Measurements from ENCODE around the gene EMSY. TPM values are rescaled to one million over a fixed set of nuclear protein-coding genes. Genes with fewer than 3 reads are reported as not detected.

EMSY gene
- total and polyA plus RNA-seq, 2 of the 13 experiments (the other 11 are each of a cell fraction or from before 2014, with no cell fraction given) = 11.6 to 18.5 TPM

DNA sequence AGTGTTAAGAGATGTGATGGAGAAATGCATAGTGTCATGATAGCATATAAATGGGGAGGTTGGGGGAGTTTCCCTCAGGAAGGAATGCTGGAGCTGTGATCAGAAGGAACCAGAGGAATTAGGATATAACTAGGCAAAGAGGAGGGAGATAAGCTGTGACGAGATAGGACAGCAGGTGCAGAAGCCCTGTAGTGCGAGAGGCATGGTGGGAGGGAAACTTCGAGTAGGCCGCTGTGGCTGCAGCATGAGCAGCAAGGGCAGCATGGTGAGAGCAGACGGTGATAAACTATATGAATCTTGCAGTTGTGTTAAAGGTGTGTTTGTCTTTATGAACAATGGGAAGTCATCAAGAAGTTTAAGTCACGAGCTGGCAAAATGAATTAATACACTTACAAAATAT, 109.9 kb downstream of the EMSY start:
- no peaks in the 10 kb centered on the region for H3K9me3 ChIP-seq (ENCODE audit: low read length)
- WGBS (ENCODE audit: low lambda C conversion rate) = 75% methylated on average over 6 of the region's 6 CpGs
- no peak for FAIRE-seq
- intact Hi-C loops (cut with micrococcal nuclease; ENCODE audit: unreplicated experiment) = no loop called here
- H3K4me2 ChIP-seq (ENCODE audit: low read depth, low read length) = no peak overlapping the region
- H3K36me3 ChIP-seq (replicated peaks in 1 of 2; ENCODE audit: control insufficient read depth in 1 of 2, insufficient read depth in 2 of 2, low read length in 2 of 2) = peaks cover 0 to 2% of the 10 kb centered on the region in 2 experiments; a peak in 1 of 5 replicates
- no TSS peak for BruUV-seq (replicated peaks)
- no peaks in the 10 kb centered on the region; a peak in 1 of 5 replicates for H3K27me3 ChIP-seq (ENCODE audit: control insufficient read depth in 1 of 2, insufficient read depth in 2 of 2, low read length in 2 of 2)
- in situ Hi-C loops (cut with HindIII; ENCODE audit: extremely low pct_ligation_motif_present, low pct_unique_long_range_greater_than_20kb) = no loop called here
- POLR2A ChIA-PET = no interaction called here
- H2AFZ ChIP-seq (ENCODE audit: low read length) = no peak overlapping the region
- no peaks in the 10 kb centered on the region for H3K4me1 ChIP-seq (ENCODE audit: insufficient read depth, low read length)
- ATAC-seq = no peak
- no peaks in the 10 kb centered on the region for H4K20me1 ChIP-seq (ENCODE audit: insufficient read depth, low read length)
- H3K4me3 ChIP-seq (replicated peaks in 1 of 3; ENCODE audit: insufficient read depth in 1 of 3, low read depth in 2 of 3, low read length in 3 of 3) = no peak overlapping the region
- TF ChIP-seq ZFY (CRISPR knock-in tag; IDR thresholded peaks at IDR 0.05) = no peak
- no peak for TF ChIP-seq TAF1 (CRISPR knock-in tag; IDR thresholded peaks at IDR 0.05)
- TF ChIP-seq ZFAT (CRISPR knock-in tag; conservative IDR thresholded peaks at IDR 0.05) = no peak
- no peak for TF ChIP-seq ZNF547 (CRISPR knock-in tag; IDR thresholded peaks at IDR 0.05)
- no peak for TF ChIP-seq KMT2A (CRISPR knock-in tag; IDR thresholded peaks at IDR 0.05)
- DNase-seq (ENCODE audit: low spot score) = no peak
- H3K9ac ChIP-seq (ENCODE audit: insufficient read depth, low read depth, low read length) = no peak overlapping the region
- H3K27ac ChIP-seq (ENCODE audit: extremely low read length, insufficient read depth, low read length) = no peak overlapping the region
- CTCF ChIA-PET (ENCODE audit: low intra/inter-chr PET ratio, low total read pairs) = no interaction called here
- H3K79me2 ChIP-seq (ENCODE audit: insufficient read depth, low read length) = no peaks in the 10 kb centered on the region

DNA sequence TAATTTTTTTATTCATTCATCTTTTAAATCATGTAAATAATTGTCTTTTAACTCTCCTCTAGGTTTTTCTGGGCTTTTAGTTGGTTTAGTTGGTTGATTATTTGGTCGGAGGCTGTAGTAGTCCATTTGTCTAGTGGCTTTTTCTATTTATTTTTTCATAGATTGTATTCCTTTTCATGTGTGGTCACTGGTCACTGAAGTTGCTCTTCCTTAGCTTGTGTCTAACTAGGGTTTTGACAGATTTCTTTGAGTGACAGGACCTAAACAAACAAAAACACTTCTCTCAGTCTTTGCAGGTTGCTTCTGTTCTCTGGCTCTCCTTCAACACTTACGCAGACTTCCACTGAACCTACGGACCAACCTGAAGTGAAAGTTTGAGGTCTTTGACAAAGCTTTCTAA, 112.6 kb downstream of the EMSY start:
- H3K36me3 ChIP-seq (replicated peaks in 1 of 2; ENCODE audit: control insufficient read depth in 1 of 2, insufficient read depth in 2 of 2, low read length in 2 of 2) = no peaks in the 10 kb centered on the region
- no peak overlapping the region for H3K9ac ChIP-seq (ENCODE audit: insufficient read depth, low read depth, low read length)
- no peaks in the 10 kb centered on the region for H3K9me3 ChIP-seq (ENCODE audit: low read length)
- intact Hi-C loops (cut with micrococcal nuclease; ENCODE audit: unreplicated experiment) = no loop called here
- CTCF ChIA-PET (ENCODE audit: low intra/inter-chr PET ratio, low total read pairs) = no interaction called here
- H3K27me3 ChIP-seq (ENCODE audit: control insufficient read depth in 1 of 2, insufficient read depth in 2 of 2, low read length in 2 of 2) = peaks cover 0 to 9% of the 10 kb centered on the region in 2 experiments; a peak in 1 of 5 replicates
- WGBS (ENCODE audit: low lambda C conversion rate) = 65% methylated on average over 3 of the region's 3 CpGs
- no peaks in the 10 kb centered on the region for H3K79me2 ChIP-seq (ENCODE audit: insufficient read depth, low read length)
- H2AFZ ChIP-seq (ENCODE audit: low read length) = no peak overlapping the region
- in situ Hi-C loops (cut with HindIII; ENCODE audit: extremely low pct_ligation_motif_present, low pct_unique_long_range_greater_than_20kb) = no loop called here
- H3K27ac ChIP-seq (ENCODE audit: extremely low read length, insufficient read depth, low read length) = no peak overlapping the region
- no peaks in the 10 kb centered on the region for H4K20me1 ChIP-seq (ENCODE audit: insufficient read depth, low read length)
- POLR2A ChIA-PET = no interaction called here
- FAIRE-seq (no peak), ATAC-seq (no peak), DNase-seq (ENCODE audit: low spot score) (no peak)
- no TSS peak for BruUV-seq (replicated peaks)
- no peak overlapping the region for H3K4me3 ChIP-seq (replicated peaks in 1 of 3; ENCODE audit: insufficient read depth in 1 of 3, low read depth in 2 of 3, low read length in 3 of 3)
- H3K4me2 ChIP-seq (ENCODE audit: low read depth, low read length) = no peak overlapping the region
- H3K4me1 ChIP-seq (ENCODE audit: insufficient read depth, low read length) = no peaks in the 10 kb centered on the region
- TF ChIP-seq SMARCC2 (IDR thresholded peaks at IDR 0.05) = no peak
- TF ChIP-seq ZNF652 (CRISPR knock-in tag; IDR thresholded peaks at IDR 0.05; ENCODE audit: borderline replicate concordance, low read depth) = no peak
- TF ChIP-seq, protein P1, sequence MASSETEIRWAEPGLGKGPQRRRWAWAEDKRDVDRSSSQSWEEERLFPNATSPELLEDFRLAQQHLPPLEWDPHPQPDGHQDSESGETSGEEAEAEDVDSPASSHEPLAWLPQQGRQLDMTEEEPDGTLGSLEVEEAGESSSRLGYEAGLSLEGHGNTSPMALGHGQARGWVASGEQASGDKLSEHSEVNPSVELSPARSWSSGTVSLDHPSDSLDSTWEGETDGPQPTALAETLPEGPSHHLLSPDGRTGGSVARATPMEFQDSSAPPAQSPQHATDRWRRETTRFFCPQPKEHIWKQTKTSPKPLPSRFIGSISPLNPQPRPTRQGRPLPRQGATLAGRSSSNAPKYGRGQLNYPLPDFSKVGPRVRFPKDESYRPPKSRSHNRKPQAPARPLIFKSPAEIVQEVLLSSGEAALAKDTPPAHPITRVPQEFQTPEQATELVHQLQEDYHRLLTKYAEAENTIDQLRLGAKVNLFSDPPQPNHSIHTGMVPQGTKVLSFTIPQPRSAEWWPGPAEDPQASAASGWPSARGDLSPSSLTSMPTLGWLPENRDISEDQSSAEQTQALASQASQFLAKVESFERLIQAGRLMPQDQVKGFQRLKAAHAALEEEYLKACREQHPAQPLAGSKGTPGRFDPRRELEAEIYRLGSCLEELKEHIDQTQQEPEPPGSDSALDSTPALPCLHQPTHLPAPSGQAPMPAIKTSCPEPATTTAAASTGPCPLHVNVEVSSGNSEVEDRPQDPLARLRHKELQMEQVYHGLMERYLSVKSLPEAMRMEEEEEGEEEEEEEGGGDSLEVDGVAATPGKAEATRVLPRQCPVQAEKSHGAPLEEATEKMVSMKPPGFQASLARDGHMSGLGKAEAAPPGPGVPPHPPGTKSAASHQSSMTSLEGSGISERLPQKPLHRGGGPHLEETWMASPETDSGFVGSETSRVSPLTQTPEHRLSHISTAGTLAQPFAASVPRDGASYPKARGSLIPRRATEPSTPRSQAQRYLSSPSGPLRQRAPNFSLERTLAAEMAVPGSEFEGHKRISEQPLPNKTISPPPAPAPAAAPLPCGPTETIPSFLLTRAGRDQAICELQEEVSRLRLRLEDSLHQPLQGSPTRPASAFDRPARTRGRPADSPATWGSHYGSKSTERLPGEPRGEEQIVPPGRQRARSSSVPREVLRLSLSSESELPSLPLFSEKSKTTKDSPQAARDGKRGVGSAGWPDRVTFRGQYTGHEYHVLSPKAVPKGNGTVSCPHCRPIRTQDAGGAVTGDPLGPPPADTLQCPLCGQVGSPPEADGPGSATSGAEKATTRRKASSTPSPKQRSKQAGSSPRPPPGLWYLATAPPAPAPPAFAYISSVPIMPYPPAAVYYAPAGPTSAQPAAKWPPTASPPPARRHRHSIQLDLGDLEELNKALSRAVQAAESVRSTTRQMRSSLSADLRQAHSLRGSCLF (CRISPR knock-in tag; IDR thresholded peaks at IDR 0.05; ENCODE audit: borderline replicate concordance) = no peak
- no peak for TF ChIP-seq BCL6 (CRISPR knock-in tag; IDR thresholded peaks at IDR 0.05)
- TF ChIP-seq ZNF24 (IDR thresholded peaks at IDR 0.05) = no peak
- TF ChIP-seq TAF1 (CRISPR knock-in tag; IDR thresholded peaks at IDR 0.05) = no peak
- no peak for TF ChIP-seq MYNN (CRISPR knock-in tag; IDR thresholded peaks at IDR 0.05; ENCODE audit: low read depth)
- no peak for TF ChIP-seq ZNF83 (CRISPR knock-in tag; IDR thresholded peaks at IDR 0.05; ENCODE audit: borderline replicate concordance)
- TF ChIP-seq KLF11 (CRISPR knock-in tag; IDR thresholded peaks at IDR 0.05) = no peak
- TF ChIP-seq, protein P2, sequence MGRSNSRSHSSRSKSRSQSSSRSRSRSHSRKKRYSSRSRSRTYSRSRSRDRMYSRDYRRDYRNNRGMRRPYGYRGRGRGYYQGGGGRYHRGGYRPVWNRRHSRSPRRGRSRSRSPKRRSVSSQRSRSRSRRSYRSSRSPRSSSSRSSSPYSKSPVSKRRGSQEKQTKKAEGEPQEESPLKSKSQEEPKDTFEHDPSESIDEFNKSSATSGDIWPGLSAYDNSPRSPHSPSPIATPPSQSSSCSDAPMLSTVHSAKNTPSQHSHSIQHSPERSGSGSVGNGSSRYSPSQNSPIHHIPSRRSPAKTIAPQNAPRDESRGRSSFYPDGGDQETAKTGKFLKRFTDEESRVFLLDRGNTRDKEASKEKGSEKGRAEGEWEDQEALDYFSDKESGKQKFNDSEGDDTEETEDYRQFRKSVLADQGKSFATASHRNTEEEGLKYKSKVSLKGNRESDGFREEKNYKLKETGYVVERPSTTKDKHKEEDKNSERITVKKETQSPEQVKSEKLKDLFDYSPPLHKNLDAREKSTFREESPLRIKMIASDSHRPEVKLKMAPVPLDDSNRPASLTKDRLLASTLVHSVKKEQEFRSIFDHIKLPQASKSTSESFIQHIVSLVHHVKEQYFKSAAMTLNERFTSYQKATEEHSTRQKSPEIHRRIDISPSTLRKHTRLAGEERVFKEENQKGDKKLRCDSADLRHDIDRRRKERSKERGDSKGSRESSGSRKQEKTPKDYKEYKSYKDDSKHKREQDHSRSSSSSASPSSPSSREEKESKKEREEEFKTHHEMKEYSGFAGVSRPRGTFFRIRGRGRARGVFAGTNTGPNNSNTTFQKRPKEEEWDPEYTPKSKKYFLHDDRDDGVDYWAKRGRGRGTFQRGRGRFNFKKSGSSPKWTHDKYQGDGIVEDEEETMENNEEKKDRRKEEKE (IDR thresholded peaks at IDR 0.05) = no peak
